Right renal cortex interstitium (tissue), 3 donors: ENCODE results near the gene TMEM212. TPM values are rescaled to one million over a fixed set of nuclear protein-coding genes. Genes with fewer than 3 reads are reported as not detected.
"Not testable (repeated sequence)": the region's sequence is repeated elsewhere in the genome, so short reads cannot be mapped to it uniquely, and the experiment has no call there.

ENCODE experiments used
- DNase-seq, 3 donors: peaks; one replicate each; pipeline ENCODE4 v3.0.0-alpha.2; 2013; ENCODE audit warnings: low read depth in 3 of 3, low spot score in 2 of 3
- polyA plus RNA-seq, 3 donors: library from polyadenylated mRNA; unstranded; fragments of 120-200 nt; gene quantifications; one replicate each; pipeline ENCODE4 v1.2.1, GENCODE V29; 2013; ENCODE audit not compliant: insufficient read length in 3 of 3

Gene TMEM212
- polyA plus RNA-seq, 3 donors = not detected

GRCh38 chr3:171850960-171851659, 8.0 kb downstream of the TMEM212 start:
- DNase-seq = no peak

GRCh38 chr3:171851660-171852058, 8.5 kb downstream of the TMEM212 start:
- DNase-seq = no peak

- no peak for DNase-seq
These were observed 11.6 kb downstream of the TMEM212 start for GRCh38 chr3:171854649-171855305.

GRCh38 chr3:171858770-171859169, 15.6 kb downstream of the TMEM212 start:
- DNase-seq = not testable (repeated sequence)

GRCh38 chr3:171860830-171861535, 17.8 kb downstream of the TMEM212 start:
- DNase-seq = no peak

- DNase-seq = no peak
These were observed 19.2 kb downstream of the TMEM212 start for GRCh38 chr3:171862392-171862791.

- DNase-seq = peak in 2 of 3 donors; percentile 58 to 73
These were observed 19.9 kb downstream of the TMEM212 start for GRCh38 chr3:171862993-171863521.

- no peak for DNase-seq
These were observed 20.8 kb downstream of the TMEM212 start for GRCh38 chr3:171863920-171864319.

- DNase-seq = no peak
These were observed 22.2 kb downstream of the TMEM212 start for GRCh38 chr3:171865191-171865865.

- DNase-seq = no peak
These were observed 24.8 kb downstream of the TMEM212 start for GRCh38 chr3:171867981-171868380.

- DNase-seq = no peak
These were observed 28.5 kb downstream of the TMEM212 start for GRCh38 chr3:171871392-171872274.

- DNase-seq = no peak
These were observed 30.4 kb downstream of the TMEM212 start for GRCh38 chr3:171873580-171873979.

GRCh38 chr3:171874251-171874681, 31.1 kb downstream of the TMEM212 start:
- peak; percentile 42 to 64 (median 59) for DNase-seq

- DNase-seq = no peak
These were observed 31.7 kb downstream of the TMEM212 start for GRCh38 chr3:171874879-171875278.

GRCh38 chr3:171875923-171876412, 32.8 kb downstream of the TMEM212 start:
- no peak for DNase-seq

GRCh38 chr3:171876680-171877147, 33.6 kb downstream of the TMEM212 start:
- DNase-seq = no peak

- DNase-seq = no peak
These were observed 35.5 kb downstream of the TMEM212 start for GRCh38 chr3:171878461-171879225.

- DNase-seq = no peak
These were observed 36.3 kb downstream of the TMEM212 start for GRCh38 chr3:171879472-171879871.
